ENCODE results near the gene ID2.

The ID2 gene

DNA sequence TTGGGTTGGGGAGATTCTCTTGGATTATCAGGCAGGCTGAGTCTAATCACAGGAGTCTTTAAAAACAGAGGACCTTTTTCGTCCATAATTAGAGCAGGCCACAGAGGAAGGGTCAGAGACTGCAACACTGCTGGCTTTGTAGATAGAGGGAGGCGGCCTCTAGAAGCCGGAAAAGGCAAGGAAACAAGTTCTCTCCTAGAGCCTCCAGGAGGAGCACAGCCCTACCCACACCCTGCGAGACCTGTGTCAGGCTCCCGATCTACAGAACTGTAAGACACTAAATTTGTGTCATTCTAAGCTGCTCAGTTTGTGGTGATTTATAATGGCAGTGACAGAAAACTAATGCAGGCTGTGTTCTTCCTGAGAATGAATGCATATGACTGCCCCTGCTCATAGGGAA, 15.3 kb downstream of the ID2 start:
- H3K4me2 ChIP-seq = no peak overlapping the region

DNA sequence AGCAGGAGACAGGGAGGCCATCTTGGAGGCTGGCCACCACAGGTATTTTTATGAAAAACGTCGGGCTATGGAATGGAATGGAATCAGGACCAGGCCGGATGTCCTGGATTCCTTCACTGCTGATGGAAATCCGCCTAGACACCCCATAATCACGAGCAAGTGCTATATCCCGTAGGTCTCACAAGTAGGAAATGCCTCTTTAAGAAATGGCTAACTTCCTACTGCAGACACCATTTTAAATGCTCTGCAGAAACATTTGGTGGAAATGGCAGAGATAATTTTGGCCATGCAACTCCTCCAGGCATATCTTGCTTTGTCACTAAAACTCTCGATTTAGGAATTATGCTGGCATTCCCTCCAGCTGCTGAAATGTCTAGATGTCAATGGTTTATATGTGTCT, 18.0 kb downstream of the ID2 start:
- Histone ChIP-seq H3K27me3 (ENCODE audit: insufficient read depth, low read depth) (no peaks in the 10 kb centered on the region), H3K27ac (no peak overlapping the region), H3K9ac (no peak overlapping the region), H4K20me1 (ENCODE audit: insufficient read depth) (no peaks in the 10 kb centered on the region), H2AFZ (ENCODE audit: low read depth) (no peak overlapping the region), H3K79me2 (ENCODE audit: insufficient read depth, low read depth) (no peaks in the 10 kb centered on the region), H3K36me3 (ENCODE audit: insufficient read depth) (no peaks in the 10 kb centered on the region), H3K4me2 (no peak overlapping the region), H3K4me1 (ENCODE audit: low read depth, poor library complexity, severe bottlenecking) (no peaks in the 10 kb centered on the region), H3K4me3 (IDR thresholded peaks at IDR 0.05; ENCODE audit: insufficient read depth, low read depth, low read length) (no peak overlapping the region)
- TF ChIP-seq, protein P1, sequence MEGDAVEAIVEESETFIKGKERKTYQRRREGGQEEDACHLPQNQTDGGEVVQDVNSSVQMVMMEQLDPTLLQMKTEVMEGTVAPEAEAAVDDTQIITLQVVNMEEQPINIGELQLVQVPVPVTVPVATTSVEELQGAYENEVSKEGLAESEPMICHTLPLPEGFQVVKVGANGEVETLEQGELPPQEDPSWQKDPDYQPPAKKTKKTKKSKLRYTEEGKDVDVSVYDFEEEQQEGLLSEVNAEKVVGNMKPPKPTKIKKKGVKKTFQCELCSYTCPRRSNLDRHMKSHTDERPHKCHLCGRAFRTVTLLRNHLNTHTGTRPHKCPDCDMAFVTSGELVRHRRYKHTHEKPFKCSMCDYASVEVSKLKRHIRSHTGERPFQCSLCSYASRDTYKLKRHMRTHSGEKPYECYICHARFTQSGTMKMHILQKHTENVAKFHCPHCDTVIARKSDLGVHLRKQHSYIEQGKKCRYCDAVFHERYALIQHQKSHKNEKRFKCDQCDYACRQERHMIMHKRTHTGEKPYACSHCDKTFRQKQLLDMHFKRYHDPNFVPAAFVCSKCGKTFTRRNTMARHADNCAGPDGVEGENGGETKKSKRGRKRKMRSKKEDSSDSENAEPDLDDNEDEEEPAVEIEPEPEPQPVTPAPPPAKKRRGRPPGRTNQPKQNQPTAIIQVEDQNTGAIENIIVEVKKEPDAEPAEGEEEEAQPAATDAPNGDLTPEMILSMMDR (conservative IDR thresholded peaks at IDR 0.05; ENCODE audit: low read depth, low read length) = no peak

More for the DNA sequence above, 15.3 kb downstream of the ID2 start:
- Histone ChIP-seq H3K27me3 (ENCODE audit: insufficient read depth, low read depth) (no peaks in the 10 kb centered on the region), H3K27ac (no peak overlapping the region), H2AFZ (ENCODE audit: low read depth) (no peak overlapping the region), H3K79me2 (ENCODE audit: insufficient read depth, low read depth) (no peaks in the 10 kb centered on the region), H3K4me3 (IDR thresholded peaks at IDR 0.05; ENCODE audit: insufficient read depth, low read depth, low read length) (no peak overlapping the region), H3K9ac (no peak overlapping the region), H3K36me3 (ENCODE audit: insufficient read depth) (no peaks in the 10 kb centered on the region), H4K20me1 (ENCODE audit: insufficient read depth) (no peaks in the 10 kb centered on the region), H3K4me1 (ENCODE audit: low read depth, poor library complexity, severe bottlenecking) (no peaks in the 10 kb centered on the region)
- TF ChIP-seq, protein P1 (conservative IDR thresholded peaks at IDR 0.05; ENCODE audit: low read depth, low read length) = no peak

- Histone ChIP-seq H3K4me1 (ENCODE audit: low read depth, poor library complexity, severe bottlenecking) (no peaks in the 10 kb centered on the region), H3K79me2 (ENCODE audit: insufficient read depth, low read depth) (no peaks in the 10 kb centered on the region), H3K36me3 (ENCODE audit: insufficient read depth) (no peaks in the 10 kb centered on the region), H2AFZ (ENCODE audit: low read depth) (no peak overlapping the region), H4K20me1 (ENCODE audit: insufficient read depth) (no peaks in the 10 kb centered on the region), H3K4me3 (IDR thresholded peaks at IDR 0.05; ENCODE audit: insufficient read depth, low read depth, low read length) (no peak overlapping the region), H3K9ac (no peak overlapping the region), H3K4me2 (no peak overlapping the region), H3K27me3 (ENCODE audit: insufficient read depth, low read depth) (no peaks in the 10 kb centered on the region), H3K27ac (no peak overlapping the region)
- TF ChIP-seq, protein P1 (conservative IDR thresholded peaks at IDR 0.05; ENCODE audit: low read depth, low read length) = no peak
These were observed 20.0 kb downstream of the ID2 start for GRCh38 chr2:8701681-8702379.

GRCh38 chr2:8704906-8705305, 23.1 kb downstream of the ID2 start:
- H3K36me3 ChIP-seq (ENCODE audit: insufficient read depth) = no peaks in the 10 kb centered on the region
- H3K79me2 ChIP-seq (ENCODE audit: insufficient read depth, low read depth) = no peaks in the 10 kb centered on the region
- TF ChIP-seq, protein P1 (conservative IDR thresholded peaks at IDR 0.05; ENCODE audit: low read depth, low read length) = no peak
- no peak overlapping the region for H3K4me2 ChIP-seq
- no peak overlapping the region for H3K9ac ChIP-seq
- no peak overlapping the region for H3K27ac ChIP-seq
- no peak overlapping the region for H3K4me3 ChIP-seq (IDR thresholded peaks at IDR 0.05; ENCODE audit: insufficient read depth, low read depth, low read length)
- no peaks in the 10 kb centered on the region for H4K20me1 ChIP-seq (ENCODE audit: insufficient read depth)
- no peaks in the 10 kb centered on the region for H3K27me3 ChIP-seq (ENCODE audit: insufficient read depth, low read depth)
- H2AFZ ChIP-seq (ENCODE audit: low read depth) = no peak overlapping the region
- H3K4me1 ChIP-seq (ENCODE audit: low read depth, poor library complexity, severe bottlenecking) = no peaks in the 10 kb centered on the region
